Measurements from ENCODE around the gene SMARCC2.

Gene SMARCC2

DNA sequence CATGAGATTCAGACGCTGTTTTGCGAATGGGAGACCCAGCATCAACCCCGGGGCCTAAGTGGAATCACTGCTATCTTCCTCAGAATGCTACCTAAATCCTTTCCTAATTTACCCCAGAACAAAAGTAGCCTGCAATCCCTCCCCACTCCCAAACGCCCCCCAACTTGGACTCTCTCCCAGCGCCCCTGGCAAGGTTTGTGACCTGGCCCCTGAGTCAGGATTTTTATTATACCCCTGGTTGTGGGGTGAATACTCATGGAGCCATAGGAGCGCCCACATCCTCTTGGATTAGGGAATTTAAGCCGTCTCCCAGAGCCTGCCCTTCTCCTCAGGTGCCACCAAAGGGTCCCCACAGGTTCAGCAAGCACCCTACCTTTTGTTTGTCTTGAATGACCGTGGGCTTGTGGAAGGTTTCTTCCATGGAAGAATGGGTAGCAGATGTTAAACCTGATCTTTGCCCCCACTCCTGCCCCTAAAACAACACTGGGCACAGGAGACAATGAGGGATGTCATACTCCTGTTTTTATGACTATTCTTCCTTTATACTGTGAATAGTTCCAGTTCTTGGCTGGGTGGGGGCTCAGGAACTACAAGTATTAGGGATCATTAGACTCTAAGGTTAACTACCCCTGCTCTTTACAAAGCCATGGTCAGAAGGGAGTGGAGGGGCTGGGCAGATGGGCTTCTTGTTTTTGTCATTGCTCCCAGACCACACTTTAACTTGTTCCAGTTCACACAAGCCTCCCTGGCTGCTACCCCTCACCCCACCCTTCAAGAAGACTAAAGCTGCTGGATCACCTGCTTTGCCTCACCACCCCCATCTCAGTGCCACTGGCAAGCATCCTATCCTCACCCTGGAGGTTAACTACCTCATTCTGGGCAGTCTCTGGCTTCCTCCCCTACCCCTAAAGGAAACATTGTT, 36.3 kb downstream of the SMARCC2 start:
- TF ChIP-seq, protein P1, sequence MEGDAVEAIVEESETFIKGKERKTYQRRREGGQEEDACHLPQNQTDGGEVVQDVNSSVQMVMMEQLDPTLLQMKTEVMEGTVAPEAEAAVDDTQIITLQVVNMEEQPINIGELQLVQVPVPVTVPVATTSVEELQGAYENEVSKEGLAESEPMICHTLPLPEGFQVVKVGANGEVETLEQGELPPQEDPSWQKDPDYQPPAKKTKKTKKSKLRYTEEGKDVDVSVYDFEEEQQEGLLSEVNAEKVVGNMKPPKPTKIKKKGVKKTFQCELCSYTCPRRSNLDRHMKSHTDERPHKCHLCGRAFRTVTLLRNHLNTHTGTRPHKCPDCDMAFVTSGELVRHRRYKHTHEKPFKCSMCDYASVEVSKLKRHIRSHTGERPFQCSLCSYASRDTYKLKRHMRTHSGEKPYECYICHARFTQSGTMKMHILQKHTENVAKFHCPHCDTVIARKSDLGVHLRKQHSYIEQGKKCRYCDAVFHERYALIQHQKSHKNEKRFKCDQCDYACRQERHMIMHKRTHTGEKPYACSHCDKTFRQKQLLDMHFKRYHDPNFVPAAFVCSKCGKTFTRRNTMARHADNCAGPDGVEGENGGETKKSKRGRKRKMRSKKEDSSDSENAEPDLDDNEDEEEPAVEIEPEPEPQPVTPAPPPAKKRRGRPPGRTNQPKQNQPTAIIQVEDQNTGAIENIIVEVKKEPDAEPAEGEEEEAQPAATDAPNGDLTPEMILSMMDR (IDR thresholded peaks at IDR 0.05; ENCODE audit: low read depth, low read length): no peak
- no peak for DNase-seq (ENCODE audit: low read depth in 2 of 2)
- H3K4me3 ChIP-seq (replicated peaks in 1 of 2; ENCODE audit: low read depth in 2 of 2, low read length in 2 of 2): peak overlapping the region; percentile 65 to 69

DNA sequence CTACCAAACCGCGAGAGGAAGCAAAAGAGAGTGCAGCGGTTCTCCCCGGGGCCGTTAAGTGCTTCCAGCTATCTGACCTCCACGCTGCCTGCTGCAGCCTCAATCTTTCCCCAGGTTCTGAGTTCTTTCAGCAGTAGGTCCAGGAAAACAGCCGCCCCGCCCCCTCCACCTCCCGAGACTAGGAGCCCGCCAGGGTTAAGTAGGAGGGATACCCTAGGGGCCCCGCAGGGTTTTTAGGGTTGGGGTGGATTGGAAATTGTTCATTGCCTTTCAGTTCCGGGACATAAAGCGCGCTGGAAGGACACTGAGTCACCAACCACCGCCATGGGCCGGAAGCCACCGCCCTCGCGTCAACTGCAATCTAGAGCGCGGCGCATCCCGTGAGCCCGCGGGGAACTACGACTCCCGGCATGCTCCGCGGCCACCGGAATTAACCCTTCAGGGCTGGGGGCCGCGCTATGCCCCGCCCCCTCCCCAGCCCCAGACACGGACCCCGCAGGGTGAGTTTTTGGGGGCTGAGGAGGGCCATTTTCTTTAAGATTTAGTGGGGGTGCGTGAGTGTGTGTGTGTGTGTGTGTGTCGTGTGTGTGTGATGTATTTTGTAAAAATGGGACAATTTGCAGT, 37.0 kb downstream of the SMARCC2 start, which contains the start of gene MYL6B:
MYL6B (plus strand) TSS at position 456 of the 624 bp plus-strand sequence. CDS start 1,332 bp downstream, outside the sequence.
- peak within 1 kb of the TSS; percentile 65 to 69 for H3K4me3 ChIP-seq (replicated peaks in 1 of 2; ENCODE audit: low read depth in 2 of 2, low read length in 2 of 2)
- TF ChIP-seq, protein P1 (IDR thresholded peaks at IDR 0.05; ENCODE audit: low read depth, low read length): no peak
- DNase-seq (ENCODE audit: low read depth in 2 of 2): peak; percentile 89 to 92

DNA sequence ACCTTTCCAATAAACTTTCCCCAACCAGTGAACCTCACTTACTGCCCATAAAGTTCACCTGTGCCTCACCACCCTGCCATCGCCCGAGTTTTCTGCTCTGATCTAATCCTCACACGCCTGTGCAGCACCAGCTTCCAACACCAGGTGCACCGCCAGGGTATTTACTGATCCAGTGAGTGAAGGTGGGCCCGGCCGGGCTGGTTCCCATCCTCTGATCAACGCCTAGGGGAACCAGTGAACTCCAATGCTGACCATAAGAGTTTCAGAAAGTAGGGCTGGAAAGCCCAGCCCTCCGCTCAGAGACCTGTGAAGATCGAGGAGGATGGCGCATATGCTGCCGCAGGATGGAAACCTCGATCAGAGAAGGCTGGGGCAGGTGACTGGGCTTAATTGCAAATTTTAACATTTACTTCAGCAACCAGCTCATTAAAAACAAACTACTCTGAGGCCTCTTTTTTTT, 37.6 kb downstream of the SMARCC2 start:
- peak in 1 of 2 donors; percentile 21 for DNase-seq (ENCODE audit: low read depth in 2 of 2)
- H3K4me3 ChIP-seq (replicated peaks in 1 of 2; ENCODE audit: low read depth in 2 of 2, low read length in 2 of 2): peak overlapping the region; percentile 65 to 69
- TF ChIP-seq, protein P1 (IDR thresholded peaks at IDR 0.05; ENCODE audit: low read depth, low read length): peak; percentile 30

DNA sequence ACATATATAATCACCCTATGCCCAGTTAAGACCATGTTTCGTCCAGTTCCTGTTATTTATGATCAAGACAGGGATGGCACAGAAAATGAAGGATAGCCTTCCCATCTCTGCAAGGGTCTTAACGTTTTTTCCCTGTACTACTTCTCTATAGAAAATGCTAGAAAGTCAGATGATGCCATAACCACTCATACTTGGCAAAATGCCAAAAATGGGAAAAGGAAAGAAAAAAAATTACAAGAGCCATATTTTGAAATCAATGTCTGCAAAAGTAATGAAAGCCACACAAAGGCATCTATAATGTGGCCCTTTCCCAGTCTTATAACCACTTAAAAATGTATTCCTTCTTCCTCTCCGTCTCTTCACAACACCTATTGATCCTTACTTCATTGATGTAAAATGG, 38.7 kb downstream of the SMARCC2 start:
- DNase-seq (ENCODE audit: low read depth in 2 of 2): peak; percentile 53 to 73
- no peak overlapping the region for H3K4me3 ChIP-seq (replicated peaks in 1 of 2; ENCODE audit: low read depth in 2 of 2, low read length in 2 of 2)
- TF ChIP-seq, protein P1 (IDR thresholded peaks at IDR 0.05; ENCODE audit: low read depth, low read length): no peak

DNA sequence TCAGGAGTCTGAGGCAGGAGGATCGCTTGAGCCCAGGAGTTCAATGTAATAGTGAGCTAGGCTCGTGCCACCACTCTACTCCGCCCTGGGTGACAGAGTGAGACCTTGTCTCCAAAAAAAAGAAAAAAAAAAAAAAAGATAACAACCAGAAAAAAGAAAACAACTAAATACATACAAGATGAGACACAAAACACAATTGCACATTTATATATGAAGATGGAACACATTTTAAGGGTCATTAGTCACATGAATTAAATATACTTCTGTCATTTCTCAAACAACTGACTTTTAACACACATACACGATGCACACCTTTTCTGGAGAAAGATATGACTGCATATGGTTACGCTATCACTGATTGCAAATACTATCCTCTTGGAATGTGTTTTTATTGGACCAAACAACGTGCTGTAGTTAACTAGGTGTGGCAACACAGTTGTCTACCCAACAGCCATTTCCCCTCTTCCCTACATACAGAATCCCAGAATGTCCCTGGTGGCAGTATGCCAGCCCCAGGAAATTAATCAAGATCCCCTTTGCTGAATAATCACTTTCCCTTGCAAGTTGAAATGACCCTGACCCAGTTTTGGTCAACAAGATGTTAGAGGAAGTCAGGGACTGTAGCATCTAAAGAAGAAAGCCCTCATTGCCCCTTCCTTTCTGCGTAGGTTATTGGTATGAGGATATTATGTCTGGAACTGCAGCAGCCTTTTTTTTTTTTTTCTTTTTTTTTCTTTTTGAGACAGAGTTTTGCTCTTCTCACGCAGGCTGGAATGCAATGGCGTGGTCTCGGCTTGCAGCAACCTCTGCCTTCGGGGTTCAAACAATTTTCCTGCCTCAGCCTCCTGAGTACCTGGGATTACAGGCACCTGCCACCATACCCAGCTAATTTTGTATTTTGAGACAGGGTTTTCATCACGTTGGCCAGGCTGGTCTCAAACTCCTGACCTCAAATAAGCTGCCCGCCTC, 42.5 kb downstream of the SMARCC2 start:
- DNase-seq (ENCODE audit: low read depth in 2 of 2): peak in 1 of 2 donors; percentile 56
- TF ChIP-seq, protein P1 (IDR thresholded peaks at IDR 0.05; ENCODE audit: low read depth, low read length): no peak
- H3K4me3 ChIP-seq (replicated peaks in 1 of 2; ENCODE audit: low read depth in 2 of 2, low read length in 2 of 2): no peak overlapping the region

DNA sequence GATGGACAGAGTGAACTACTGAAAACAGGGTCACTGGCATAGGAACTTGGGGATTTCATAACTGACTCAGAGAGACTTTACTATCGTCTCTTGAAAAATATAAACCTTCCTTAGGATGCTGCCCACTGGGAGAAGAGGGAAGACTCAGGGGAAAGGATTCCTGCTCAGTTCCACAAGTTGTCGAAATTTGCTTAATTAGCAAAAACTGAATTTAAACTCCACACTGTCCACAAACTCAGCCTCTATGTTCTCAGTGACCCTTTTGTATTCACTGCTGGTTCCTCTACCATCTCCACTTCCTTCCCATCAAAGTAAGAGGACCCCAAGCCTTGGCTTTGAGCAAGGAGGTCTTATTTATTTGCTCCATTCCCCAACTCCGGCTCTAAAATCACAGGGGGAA, 44.1 kb downstream of the SMARCC2 start:
- no peak overlapping the region for H3K4me3 ChIP-seq (replicated peaks in 1 of 2; ENCODE audit: low read depth in 2 of 2, low read length in 2 of 2)
- TF ChIP-seq, protein P1 (IDR thresholded peaks at IDR 0.05; ENCODE audit: low read depth, low read length): no peak
- DNase-seq (ENCODE audit: low read depth in 2 of 2): no peak

Measured in cardiac fibroblast (primary cell).